Ovary (tissue), 3 donors: ENCODE measurements around the gene GNG12.

ENCODE experiments used
- CTCF ChIP-seq, 3 donors: fragments of 450-650 bp in 2 of 3; fragments of 200-600 bp in 1 of 3; IDR thresholded peaks; one replicate each; pipeline versions ENCODE4 v1.5.1 to v1.8.0; 2016 to 2022; ENCODE audit warnings: antibody characterized with exemption in 3 of 3, mild to moderate bottlenecking in 1 of 3
- POLR2A ChIP-seq: fragments of 450-650 bp; IDR thresholded peaks from one replicate; pipeline ENCODE4 v1.6.1; 2017; ENCODE audit warnings: antibody characterized with exemption, mild to moderate bottlenecking, moderate library complexity
- donor health status: DM: no; HTN: no; CAD: no.

- TF ChIP-seq CTCF (IDR thresholded peaks at IDR 0.05): no peak
- no peak for TF ChIP-seq POLR2A
Observed at GRCh38 chr1:67825591-67825990, 7.7 kb downstream of the GNG12 start.
